Naive B cell (primary cell): Measurements from ENCODE around the gene PIP5K1C. TPM values are rescaled to one million over a fixed set of nuclear protein-coding genes. Genes with fewer than 3 reads are reported as not detected.
A peak's percentile ranks its signal among the peaks of the same experiment; 100 is the strongest.

Source experiments
- ATAC-seq, 2 donors: fragments of 150-1000 bp; cut with Tn5 transposase; 2 replicates each; pipeline ENCODE4 v1.10.0; 2021; ENCODE audit warnings: low read depth in 2 of 2, mild to moderate bottlenecking in 2 of 2, moderate library complexity in 2 of 2
- DNase-seq: peaks from one replicate; pipeline ENCODE4 v3.0.0; 2022
- H3K27ac Mint-ChIP-seq, 6 donors: one replicate each; pipeline ENCODE4 v1.8.0; 2020 to 2022; ENCODE audit warnings: mild to moderate bottlenecking in 6 of 6, mixed read lengths in 6 of 6, moderate library complexity in 5 of 6, inconsistent platforms in 2 of 6
- H3K27me3 Mint-ChIP-seq, 3 donors: one replicate each; pipeline ENCODE4 v1.8.0; 2021 to 2022; ENCODE audit warnings: mixed read lengths in 3 of 3, mild to moderate bottlenecking in 1 of 3
- H3K36me3 Mint-ChIP-seq, 2 donors: one replicate each; pipeline ENCODE4 v1.8.0; 2020 to 2022; ENCODE audit warnings: mixed read lengths in 2 of 2, inconsistent platforms in 1 of 2, mild to moderate bottlenecking in 1 of 2
- H3K4me1 Mint-ChIP-seq, 3 donors: one replicate each; pipeline ENCODE4 v1.8.0; 2020 to 2022; ENCODE audit warnings: mixed read lengths in 3 of 3, inconsistent platforms in 1 of 3, mild to moderate bottlenecking in 1 of 3, moderate library complexity in 1 of 3
- H3K4me3 Mint-ChIP-seq, 8 donors: one replicate each; pipeline ENCODE4 v1.8.0; 2020 to 2022; ENCODE audit warnings: mild to moderate bottlenecking in 8 of 8, mixed read lengths in 8 of 8, moderate library complexity in 8 of 8, inconsistent platforms in 2 of 8
- H3K9me3 Mint-ChIP-seq, 7 donors: one replicate each; pipeline ENCODE4 v1.8.0; 2020 to 2022; ENCODE audit warnings: mixed read lengths in 7 of 7, mild to moderate bottlenecking in 5 of 7, inconsistent platforms in 2 of 7, moderate library complexity in 1 of 7
- polyA plus RNA-seq, 6 donors: library from polyadenylated mRNA; unstranded; fragments of 300-500 nt; fragmentation: Illumina TruSeq; gene quantifications; one replicate each; pipeline ENCODE4 v1.2.3, GENCODE V29; 2021; ENCODE audit warnings: low read depth in 6 of 6

Gene PIP5K1C
- polyA plus RNA-seq, 6 donors from 2014 or later: 0.41 to 13.4 (median 4.9) TPM

- ATAC-seq: no peak
- Mint-ChIP-seq H3K4me1 (peaks cover 8 to 17% (median 11%) of the 10 kb centered on the region in 3 donors), H3K4me3 (no peak overlapping the region), H3K9me3 (peaks cover 0 to 2% (median 0%) of the 10 kb centered on the region in 7 donors), H3K27me3 (peaks cover 0 to 35% (median 9%) of the 10 kb centered on the region in 3 donors), H3K36me3 (no peaks in the 10 kb centered on the region), H3K27ac (no peak overlapping the region)
- no peak for DNase-seq
Measured at GRCh38 chr19:3719868-3720267, 19.6 kb upstream of the PIP5K1C start.

GRCh38 chr19:3716147-3716668 lies 15.9 kb upstream of the PIP5K1C start:
- DNase-seq (no peak), ATAC-seq (no peak)
- H3K36me3 Mint-ChIP-seq: no peaks in the 10 kb centered on the region
- peaks cover 4 to 16% (median 6%) of the 10 kb centered on the region in 3 donors for H3K4me1 Mint-ChIP-seq
- peaks cover 0 to 39% (median 6%) of the 10 kb centered on the region in 3 donors for H3K27me3 Mint-ChIP-seq
- no peak overlapping the region for H3K4me3 Mint-ChIP-seq
- H3K27ac Mint-ChIP-seq: peak overlapping the region in 1 of 6 donors; percentile 58
- no peaks in the 10 kb centered on the region for H3K9me3 Mint-ChIP-seq

DNA sequence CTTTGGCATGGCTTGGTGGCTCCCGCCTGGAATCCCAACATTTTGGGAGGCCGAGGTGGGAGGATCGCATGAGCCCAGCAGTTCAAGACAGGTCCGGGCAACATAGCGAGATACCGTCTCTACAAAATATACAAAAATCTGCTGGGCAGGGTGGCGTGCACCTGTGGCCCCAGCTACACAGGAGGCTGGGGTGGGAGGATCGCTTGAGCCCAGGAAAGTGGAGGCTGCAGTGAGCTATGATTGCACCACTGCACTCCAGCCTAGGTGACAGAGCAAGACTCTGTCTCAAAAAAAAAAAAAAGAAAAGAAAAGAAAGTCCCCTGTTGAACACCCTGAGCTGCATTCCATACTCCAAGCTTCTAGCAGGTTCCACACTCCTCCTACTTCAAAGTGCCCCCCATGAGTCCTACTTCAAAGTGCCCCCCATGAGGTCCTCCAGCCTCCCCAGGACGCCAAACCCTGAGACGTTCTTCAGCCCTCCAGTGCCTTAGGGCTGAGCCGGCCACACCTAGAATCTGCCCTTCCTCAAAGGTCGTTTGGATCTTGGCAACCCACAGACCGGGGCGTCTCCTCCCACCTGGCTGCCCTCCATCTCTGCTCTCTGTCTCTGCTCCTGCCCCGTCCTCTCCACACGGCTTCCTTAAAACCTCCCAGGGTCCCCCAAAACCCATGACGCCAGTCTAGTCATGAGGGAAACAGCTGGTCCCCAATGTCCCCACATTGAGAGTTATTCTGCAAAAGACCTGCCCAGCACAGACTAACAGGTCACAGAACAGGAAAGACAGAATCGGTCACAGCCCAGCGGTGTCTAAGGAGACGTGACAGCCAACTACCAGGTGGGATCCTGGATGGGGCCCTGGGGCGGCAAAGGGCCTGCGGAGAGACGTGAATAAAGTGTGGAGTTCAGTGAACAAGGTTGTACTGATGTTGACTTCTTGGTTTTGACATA lies 12.7 kb upstream of the PIP5K1C start:
- H3K9me3 Mint-ChIP-seq: no peaks in the 10 kb centered on the region
- DNase-seq: no peak
- no peaks in the 10 kb centered on the region for H3K36me3 Mint-ChIP-seq
- H3K27me3 Mint-ChIP-seq: peaks cover 4 to 33% (median 8%) of the 10 kb centered on the region in 3 donors
- H3K4me1 Mint-ChIP-seq: peaks cover 4 to 6% (median 5%) of the 10 kb centered on the region in 3 donors
- no peak overlapping the region for H3K4me3 Mint-ChIP-seq
- peak overlapping the region in 1 of 6 donors; percentile 60 for H3K27ac Mint-ChIP-seq
- ATAC-seq: peak; percentile 21 to 23

GRCh38 chr19:3710265-3710812 lies 10.1 kb upstream of the PIP5K1C start:
- Mint-ChIP-seq H3K4me3 (no peak overlapping the region), H3K9me3 (no peaks in the 10 kb centered on the region)

GRCh38 chr19:3708207-3708931 lies 8.1 kb upstream of the PIP5K1C start, which contains the start of gene TJP3:
Gene TJP3 (plus strand): TSS chr19:3708384. CDS start chr19:3728433, 20,049 bp downstream.
- H3K27me3 Mint-ChIP-seq: peaks cover 4 to 33% (median 8%) of the 10 kb centered on the region in 3 donors
- ATAC-seq (no peak), DNase-seq (no peak)
- H3K36me3 Mint-ChIP-seq: no peaks in the 10 kb centered on the region
- no peak within 1 kb of the TSS for H3K27ac Mint-ChIP-seq
- H3K4me1 Mint-ChIP-seq: peaks cover 4 to 10% (median 5%) of the 10 kb centered on the region in 3 donors
- no peaks in the 10 kb centered on the region for H3K9me3 Mint-ChIP-seq
- H3K4me3 Mint-ChIP-seq: peak within 1 kb of the TSS in 1 of 8 donors; percentile 42

More at GRCh38 chr19:3710265-3710812, 10.1 kb upstream of the PIP5K1C start:
- Mint-ChIP-seq H3K27ac (no peak overlapping the region), H3K4me1 (peaks cover 4 to 11% (median 5%) of the 10 kb centered on the region in 3 donors), H3K27me3 (peaks cover 4 to 36% (median 8%) of the 10 kb centered on the region in 3 donors), H3K36me3 (no peaks in the 10 kb centered on the region)
- DNase-seq: no peak
- peak; percentile 33 to 51 for ATAC-seq

GRCh38 chr19:3707868-3708206 lies 7.6 kb upstream of the PIP5K1C start:
- Mint-ChIP-seq H3K27me3 (peaks cover 4 to 28% (median 8%) of the 10 kb centered on the region in 3 donors), H3K9me3 (no peaks in the 10 kb centered on the region), H3K36me3 (no peaks in the 10 kb centered on the region), H3K27ac (no peak overlapping the region), H3K4me1 (peaks cover 0 to 5% (median under 1%) of the 10 kb centered on the region in 3 donors), H3K4me3 (no peak overlapping the region)
- ATAC-seq (no peak), DNase-seq (no peak)

GRCh38 chr19:3701200-3701599 lies 932 bp upstream of the PIP5K1C start:
- no peak overlapping the region for H3K27ac Mint-ChIP-seq
- no peak for ATAC-seq

DNA sequence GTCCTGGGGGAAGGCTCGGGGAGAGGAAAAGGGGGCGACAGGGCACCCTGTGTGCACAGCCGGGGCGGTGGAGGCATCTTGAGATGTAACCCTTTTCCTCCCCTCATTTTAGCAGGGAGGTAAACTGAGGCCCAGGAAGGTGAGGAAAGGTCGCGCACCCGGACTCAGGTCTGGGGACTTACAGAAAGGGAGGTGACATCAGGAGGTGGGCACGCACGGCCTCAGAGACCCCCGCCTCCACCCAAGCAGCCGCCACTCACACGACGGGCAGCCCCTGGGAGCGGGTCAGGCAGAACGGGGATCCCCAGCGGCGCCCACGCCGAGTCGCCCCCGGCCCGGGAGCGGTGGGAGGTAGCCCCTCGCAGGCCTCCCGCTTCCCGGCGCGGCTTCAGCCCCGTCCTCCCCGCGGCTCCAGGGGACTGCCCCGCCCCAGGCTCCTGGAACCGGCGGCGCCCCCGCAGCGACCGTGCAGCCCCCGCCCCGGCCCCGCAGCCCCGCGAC lies 477 bp downstream of the PIP5K1C start:
- peak in 1 of 2 donors; percentile 3 for ATAC-seq
- no peaks in the 10 kb centered on the region for H3K27me3 Mint-ChIP-seq
- H3K4me1 Mint-ChIP-seq: peaks cover 29 to 37% (median 29%) of the 10 kb centered on the region in 3 donors
- peak overlapping the region; percentile 87 to 96 (median 92) for H3K4me3 Mint-ChIP-seq
- H3K9me3 Mint-ChIP-seq: no peaks in the 10 kb centered on the region
- H3K36me3 Mint-ChIP-seq: no peaks in the 10 kb centered on the region
- DNase-seq: no peak
- H3K27ac Mint-ChIP-seq: peak overlapping the region in 5 of 6 donors; percentile 56 to 88 (median 82)

More at GRCh38 chr19:3701200-3701599, 932 bp upstream of the PIP5K1C start:
- Mint-ChIP-seq H3K27me3 (peaks cover 0 to 5% (median 0%) of the 10 kb centered on the region in 3 donors), H3K36me3 (no peaks in the 10 kb centered on the region), H3K9me3 (no peaks in the 10 kb centered on the region), H3K4me1 (peaks cover 27 to 33% (median 31%) of the 10 kb centered on the region in 3 donors), H3K4me3 (peak overlapping the region in 5 of 8 donors; percentile 41 to 93 (median 64))
- no peak for DNase-seq

DNA sequence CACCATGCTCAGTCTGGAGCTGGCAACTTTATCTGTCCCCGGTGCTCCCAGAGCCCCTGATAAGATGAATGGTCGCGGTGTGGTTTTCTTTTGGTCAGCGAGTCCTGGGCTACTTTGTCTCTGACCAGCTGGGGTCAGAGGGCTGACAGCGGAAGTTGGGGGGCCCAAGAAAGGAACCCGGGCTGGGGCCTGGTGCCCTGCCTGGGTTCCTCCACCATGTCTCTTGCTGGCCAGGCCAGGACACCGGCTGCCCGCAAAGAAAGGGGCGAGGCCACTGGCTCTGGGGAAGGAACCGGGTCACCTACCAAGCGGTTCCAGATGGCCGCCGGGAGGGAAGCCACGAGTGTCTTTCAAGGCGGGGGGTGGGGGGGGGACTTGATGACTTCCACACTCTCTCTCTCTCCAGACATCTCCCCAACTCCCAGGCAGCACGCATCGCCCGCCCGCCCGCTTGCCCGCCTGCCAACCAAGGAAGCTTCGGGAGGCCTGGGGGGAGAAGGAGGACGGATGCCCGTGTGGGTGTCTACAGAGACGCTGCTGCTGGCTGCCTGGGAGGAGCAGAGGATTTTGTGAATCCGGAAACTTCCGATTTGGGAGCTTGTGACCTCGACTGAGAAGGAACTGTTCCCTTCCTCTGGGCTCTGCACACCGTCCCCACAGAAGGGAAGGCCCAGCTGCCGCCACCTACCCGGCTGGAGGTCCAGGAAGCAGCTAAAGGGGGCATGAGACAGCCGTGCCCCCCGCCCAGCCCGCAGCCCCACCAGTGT lies 1.1 kb downstream of the PIP5K1C start:
- no peak for DNase-seq
- Mint-ChIP-seq H3K4me1 (peaks cover 29 to 42% (median 35%) of the 10 kb centered on the region in 3 donors), H3K27ac (peak overlapping the region; percentile 56 to 92 (median 84)), H3K9me3 (no peaks in the 10 kb centered on the region), H3K4me3 (peak overlapping the region; percentile 87 to 96 (median 92)), H3K27me3 (no peaks in the 10 kb centered on the region), H3K36me3 (no peaks in the 10 kb centered on the region)
- ATAC-seq: no peak

DNA sequence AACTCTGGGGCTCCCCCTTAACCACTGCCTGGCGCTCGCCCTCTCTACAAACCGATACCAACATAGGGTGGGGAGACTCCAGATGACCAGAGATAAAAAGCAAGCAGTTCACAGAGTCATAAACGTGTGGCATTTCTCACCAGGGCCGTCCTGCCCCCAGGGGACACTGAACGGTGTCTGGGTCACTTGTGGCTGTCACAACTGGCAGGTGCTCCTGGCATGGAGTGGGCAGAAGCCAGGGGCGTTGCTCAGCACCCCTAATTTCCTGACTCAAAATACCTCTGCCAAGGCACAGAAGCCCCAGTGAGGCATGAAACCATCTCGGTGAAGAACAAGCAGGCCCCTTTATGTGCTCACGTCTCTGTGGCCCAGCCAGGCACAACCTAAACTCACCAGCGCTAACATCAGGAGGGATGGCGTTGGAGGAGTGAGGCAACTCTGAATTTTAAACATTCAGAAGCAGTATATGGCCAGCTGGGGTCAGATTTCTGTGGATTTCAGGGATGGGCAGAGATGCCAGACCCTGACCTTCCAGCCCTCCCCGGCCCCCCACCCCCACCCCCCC lies 1.8 kb downstream of the PIP5K1C start:
- ATAC-seq (peak in 1 of 2 donors; percentile 47), DNase-seq (peak; percentile 20)

GRCh38 chr19:3697671-3698385 lies 2.4 kb downstream of the PIP5K1C start:
- DNase-seq: no peak
- H3K4me3 Mint-ChIP-seq: peak overlapping the region in 7 of 8 donors; percentile 20 to 93 (median 83)
- H3K27ac Mint-ChIP-seq: peak overlapping the region in 3 of 6 donors; percentile 14 to 73 (median 47)
- H3K4me1 Mint-ChIP-seq: peaks cover 31 to 44% (median 38%) of the 10 kb centered on the region in 3 donors
- no peak for ATAC-seq
- H3K9me3 Mint-ChIP-seq: no peaks in the 10 kb centered on the region
- H3K27me3 Mint-ChIP-seq: no peaks in the 10 kb centered on the region
- no peaks in the 10 kb centered on the region for H3K36me3 Mint-ChIP-seq

More for the DNA sequence above, 1.8 kb downstream of the PIP5K1C start:
- Mint-ChIP-seq H3K27me3 (no peaks in the 10 kb centered on the region), H3K4me1 (peaks cover 29 to 42% (median 35%) of the 10 kb centered on the region in 3 donors), H3K9me3 (no peaks in the 10 kb centered on the region), H3K27ac (peak overlapping the region in 4 of 6 donors; percentile 5 to 89 (median 44)), H3K36me3 (no peaks in the 10 kb centered on the region), H3K4me3 (peak overlapping the region; percentile 44 to 96 (median 85))
